NB4 (cell line): Measurements from ENCODE around the gene ZBTB1.
"Not testable (repeated sequence)": the region's sequence is repeated elsewhere in the genome, so short reads cannot be mapped to it uniquely, and the experiment has no call there.

ENCODE experiments used
- DNase-seq: peaks from one replicate; pipeline ENCODE4 v3.0.0; 2010; ENCODE audit warnings: low read depth
- H3K4me3 ChIP-seq: one replicate; pipeline ENCODE4 v1.5.1; 2011; ENCODE audit warnings: mild to moderate bottlenecking, low read depth, low read length, moderate library complexity
- MYC ChIP-seq: IDR thresholded peaks from 2 replicates; pipeline ENCODE4 v1.6.1; 2011; ENCODE audit warnings: low read depth, low read length
- POLR2A ChIP-seq: IDR thresholded peaks from 2 replicates; pipeline ENCODE4 v1.6.1; 2011; ENCODE audit warnings: mild to moderate bottlenecking; ENCODE audit not compliant: insufficient read length; ENCODE audit errors: extremely low read depth
- TF ChIP-seq, protein P1 (sequence below): IDR thresholded peaks from one replicate; pipeline ENCODE4 v1.5.1; 2012; ENCODE audit warnings: low read depth, low read length
- TF ChIP-seq, protein P2 (sequence below): IDR thresholded peaks from 2 replicates; pipeline ENCODE4 v1.6.1; 2011; ENCODE audit warnings: low read depth, low read length

ZBTB1 gene

DNA sequence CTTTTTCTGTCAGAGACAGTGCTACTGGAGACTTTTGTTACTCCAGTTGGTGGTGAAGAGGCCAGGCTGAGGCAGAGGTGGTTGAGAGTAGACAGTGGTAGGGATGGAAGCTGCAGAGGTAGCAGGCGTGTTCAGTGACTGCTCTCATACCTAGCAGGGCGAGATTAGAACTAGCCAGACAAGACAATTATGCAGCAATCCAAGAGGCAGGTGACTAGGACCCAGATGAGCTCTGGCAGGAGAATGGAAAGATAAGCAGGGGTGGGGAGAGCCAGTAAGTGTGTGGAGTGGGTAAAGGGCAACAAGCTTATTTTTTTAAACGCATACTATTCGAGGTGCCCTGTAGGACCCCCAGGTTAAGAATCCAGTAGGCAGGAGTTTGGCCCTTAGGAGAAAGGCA, 50.0 kb downstream of the ZBTB1 start:
- DNase-seq = no peak
- H3K4me3 ChIP-seq = no peak overlapping the region
- TF ChIP-seq MYC (no peak), POLR2A (no peak)
- TF ChIP-seq, protein P1, sequence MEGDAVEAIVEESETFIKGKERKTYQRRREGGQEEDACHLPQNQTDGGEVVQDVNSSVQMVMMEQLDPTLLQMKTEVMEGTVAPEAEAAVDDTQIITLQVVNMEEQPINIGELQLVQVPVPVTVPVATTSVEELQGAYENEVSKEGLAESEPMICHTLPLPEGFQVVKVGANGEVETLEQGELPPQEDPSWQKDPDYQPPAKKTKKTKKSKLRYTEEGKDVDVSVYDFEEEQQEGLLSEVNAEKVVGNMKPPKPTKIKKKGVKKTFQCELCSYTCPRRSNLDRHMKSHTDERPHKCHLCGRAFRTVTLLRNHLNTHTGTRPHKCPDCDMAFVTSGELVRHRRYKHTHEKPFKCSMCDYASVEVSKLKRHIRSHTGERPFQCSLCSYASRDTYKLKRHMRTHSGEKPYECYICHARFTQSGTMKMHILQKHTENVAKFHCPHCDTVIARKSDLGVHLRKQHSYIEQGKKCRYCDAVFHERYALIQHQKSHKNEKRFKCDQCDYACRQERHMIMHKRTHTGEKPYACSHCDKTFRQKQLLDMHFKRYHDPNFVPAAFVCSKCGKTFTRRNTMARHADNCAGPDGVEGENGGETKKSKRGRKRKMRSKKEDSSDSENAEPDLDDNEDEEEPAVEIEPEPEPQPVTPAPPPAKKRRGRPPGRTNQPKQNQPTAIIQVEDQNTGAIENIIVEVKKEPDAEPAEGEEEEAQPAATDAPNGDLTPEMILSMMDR = no peak
- TF ChIP-seq, protein P2, sequence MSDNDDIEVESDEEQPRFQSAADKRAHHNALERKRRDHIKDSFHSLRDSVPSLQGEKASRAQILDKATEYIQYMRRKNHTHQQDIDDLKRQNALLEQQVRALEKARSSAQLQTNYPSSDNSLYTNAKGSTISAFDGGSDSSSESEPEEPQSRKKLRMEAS = no peak

DNA sequence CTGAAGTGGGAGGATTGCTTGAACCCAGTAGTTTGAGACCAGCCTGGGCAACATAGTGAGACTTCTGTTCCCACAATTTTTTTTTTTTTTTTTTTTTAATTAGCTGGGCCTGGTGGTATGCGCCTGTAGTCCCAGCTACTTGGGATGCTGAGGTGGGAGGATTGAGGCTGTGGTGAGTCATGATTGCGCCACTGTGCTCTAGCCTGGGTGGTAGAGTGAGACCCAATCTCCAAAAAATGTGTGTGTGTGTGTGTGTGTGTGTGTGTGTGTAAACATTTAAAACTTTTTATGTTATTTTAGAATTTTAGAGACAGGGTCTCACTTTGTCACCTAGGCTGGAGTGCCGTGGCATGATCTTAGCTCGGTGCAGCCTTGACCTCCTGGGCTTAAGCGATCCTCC, 52.0 kb downstream of the ZBTB1 start:
- TF ChIP-seq POLR2A (no peak), MYC (no peak)
- TF ChIP-seq, protein P1 = no peak
- TF ChIP-seq, protein P2 = no peak
- peak; percentile 92 for DNase-seq

DNA sequence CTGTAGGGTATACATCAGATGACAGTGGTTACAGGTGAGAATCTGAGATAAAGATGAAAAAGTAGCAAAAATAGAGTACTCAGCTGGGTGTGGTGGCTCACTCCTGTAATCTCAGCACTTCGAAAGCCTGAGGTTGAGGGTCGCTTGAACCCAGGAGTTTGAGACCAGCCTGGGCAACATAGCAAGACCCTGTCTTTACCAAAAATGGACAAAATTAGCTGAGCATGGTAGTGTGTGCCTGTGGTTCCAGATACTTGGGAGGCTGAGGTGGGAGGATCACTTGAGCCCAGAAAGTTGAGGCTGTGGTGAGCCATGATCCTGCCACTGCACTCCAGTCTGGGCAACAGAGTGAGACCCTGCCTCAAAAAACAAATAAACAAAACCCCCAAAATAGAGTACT, 53.6 kb downstream of the ZBTB1 start:
- not testable (repeated sequence) for H3K4me3 ChIP-seq, DNase-seq

More for the DNA sequence above, 52.0 kb downstream of the ZBTB1 start:
- no peak overlapping the region for H3K4me3 ChIP-seq

DNA sequence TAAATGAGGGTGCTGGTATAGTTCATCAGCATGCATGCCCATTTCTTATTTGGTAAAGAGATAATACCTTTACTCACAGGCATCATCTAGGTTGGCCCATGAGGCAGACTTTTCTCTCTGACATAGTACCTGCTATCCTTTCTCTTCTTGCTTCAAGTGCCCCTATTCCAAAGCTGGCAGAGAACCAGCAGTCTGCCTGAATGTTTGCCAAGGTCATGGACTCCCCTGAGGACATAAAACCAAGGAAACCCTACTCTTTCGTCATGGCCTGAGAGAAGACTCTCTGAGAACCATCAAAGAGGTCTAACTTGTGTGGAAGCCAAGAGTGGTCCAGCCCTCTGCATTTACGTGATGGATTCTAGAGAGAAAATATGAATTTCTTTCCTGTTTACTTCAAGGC, 57.1 kb downstream of the ZBTB1 start:
- H3K4me3 ChIP-seq = no peak overlapping the region
- DNase-seq = no peak
- TF ChIP-seq, protein P2 = no peak
- TF ChIP-seq POLR2A (no peak), MYC (no peak)
- TF ChIP-seq, protein P1 = no peak

DNA sequence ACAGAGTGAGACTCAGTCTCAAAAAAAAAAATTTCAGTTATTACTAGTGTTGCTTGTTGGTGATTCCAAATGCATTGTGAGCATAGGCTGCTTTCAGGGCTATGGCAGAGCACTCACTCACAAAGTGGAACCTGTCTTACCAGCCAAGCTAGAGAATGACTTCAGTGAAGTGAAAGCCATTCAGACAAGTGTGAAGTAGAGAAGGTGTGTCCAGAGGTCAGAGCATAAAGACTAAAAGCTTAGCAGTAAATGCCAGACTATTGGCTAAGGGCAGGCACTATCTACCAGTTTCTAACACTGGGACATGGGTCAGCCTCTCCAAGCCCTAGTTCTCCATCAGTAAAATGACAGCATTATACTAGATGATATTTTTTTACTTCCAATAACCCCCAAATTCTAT, 57.9 kb downstream of the ZBTB1 start:
- DNase-seq = no peak
- no peak for TF ChIP-seq MYC
- TF ChIP-seq, protein P2 = no peak
- TF ChIP-seq, protein P1 = no peak
- no peak for TF ChIP-seq POLR2A
- H3K4me3 ChIP-seq = no peak overlapping the region

DNA sequence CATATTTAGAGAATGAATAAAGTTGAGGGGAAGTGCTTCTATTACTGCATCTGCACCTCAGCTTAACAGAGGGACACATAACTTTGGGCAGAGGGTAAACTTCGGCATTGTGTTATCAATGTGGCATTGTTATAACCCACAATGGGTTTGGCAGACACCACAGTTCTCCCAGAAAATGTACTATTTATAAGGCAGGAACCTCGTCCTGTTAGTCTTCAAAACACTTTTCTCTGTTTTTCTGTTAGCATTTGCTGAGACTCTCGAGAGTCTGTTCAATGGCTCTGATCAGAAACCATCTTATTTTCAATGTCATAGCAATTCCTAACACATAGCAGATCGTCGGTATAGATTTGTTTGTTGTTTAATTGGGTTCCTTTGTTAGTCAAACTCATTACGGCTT, 59.1 kb downstream of the ZBTB1 start:
- no peak for DNase-seq
- no peak overlapping the region for H3K4me3 ChIP-seq
- TF ChIP-seq, protein P2 = no peak
- TF ChIP-seq POLR2A (no peak), MYC (no peak)
- TF ChIP-seq, protein P1 = no peak
